H9 (cell line): ENCODE results near the gene GATA6. TPM values are rescaled to one million over a fixed set of nuclear protein-coding genes. Genes with fewer than 3 reads are reported as not detected.

Experiments
- DNase-seq: peaks from one replicate; pipeline ENCODE4 v3.0.0-alpha.2; 2017
- H2AFZ ChIP-seq: one replicate; pipeline ENCODE4 v1.6.1; 2013; ENCODE audit warnings: mild to moderate bottlenecking, low read length, control low read depth, moderate library complexity
- H2AK5ac ChIP-seq: 2 replicates; pipeline ENCODE4 v1.6.1; 2013; ENCODE audit warnings: low read length, control low read depth, mixed read lengths; ENCODE audit not compliant: insufficient read length
- H2BK120ac ChIP-seq: one replicate; pipeline ENCODE4 v1.6.1; 2013; ENCODE audit warnings: low read depth, mild to moderate bottlenecking, low read length, control low read depth, inconsistent platforms; ENCODE audit not compliant: poor library complexity, severe bottlenecking
- H2BK12ac ChIP-seq: 2 replicates; pipeline ENCODE4 v1.6.1; 2013; ENCODE audit warnings: low read length, control low read depth, mixed read lengths, low read depth; ENCODE audit not compliant: insufficient read length
- H2BK15ac ChIP-seq: 2 replicates; pipeline ENCODE4 v1.6.1; 2013; ENCODE audit warnings: low read depth, low read length, control low read depth
- H2BK20ac ChIP-seq: one replicate; pipeline ENCODE4 v1.6.1; 2013; ENCODE audit warnings: low read depth, mild to moderate bottlenecking, low read length, control low read depth, inconsistent platforms; ENCODE audit not compliant: poor library complexity, severe bottlenecking
- H2BK5ac ChIP-seq: 2 replicates; pipeline ENCODE4 v1.6.1; 2013; ENCODE audit warnings: low read length, control low read depth, mixed read lengths; ENCODE audit not compliant: insufficient read length
- H3K14ac ChIP-seq: 2 replicates; pipeline ENCODE4 v1.6.1; 2013; ENCODE audit warnings: low read length, control low read depth; ENCODE audit not compliant: insufficient read depth
- H3K18ac ChIP-seq: 2 replicates; pipeline ENCODE4 v1.6.1; 2013; ENCODE audit warnings: low read depth, mild to moderate bottlenecking, mixed read lengths, low read length, control low read depth; ENCODE audit not compliant: insufficient read length
- H3K23ac ChIP-seq: 2 replicates; pipeline ENCODE4 v1.6.1; 2013; ENCODE audit warnings: low read length, control low read depth, mixed read lengths, low read depth; ENCODE audit not compliant: insufficient read length
- H3K23me2 ChIP-seq: 2 replicates; pipeline ENCODE4 v1.6.1; 2013; ENCODE audit warnings: low read depth, mild to moderate bottlenecking, mixed read lengths, low read length, control low read depth; ENCODE audit not compliant: insufficient read length, poor library complexity, severe bottlenecking
- H3K27ac ChIP-seq: 2 replicates; pipeline ENCODE4 v1.5.1; 2013; ENCODE audit warnings: low read length, control low read depth, mixed read lengths, low read depth; ENCODE audit not compliant: insufficient read length
- H3K27me3 ChIP-seq: 2 replicates; pipeline ENCODE4 v1.6.1; 2013; ENCODE audit warnings: low read length, control low read depth, inconsistent platforms; ENCODE audit not compliant: insufficient read depth
- H3K4ac ChIP-seq: 2 replicates; pipeline ENCODE4 v1.6.1; 2013; ENCODE audit warnings: low read depth, mild to moderate bottlenecking, control low read depth, inconsistent platforms, low read length, moderate library complexity
- H3K4me1 ChIP-seq: 2 replicates; pipeline ENCODE4 v1.6.1; 2013; ENCODE audit warnings: low read length, control low read depth, inconsistent platforms; ENCODE audit not compliant: insufficient read depth
- H3K4me2 ChIP-seq: 2 replicates; pipeline ENCODE4 v1.6.1; 2013; ENCODE audit warnings: low read length, control low read depth, mixed read lengths; ENCODE audit not compliant: insufficient read length, insufficient read depth
- H3K56ac ChIP-seq: 2 replicates; pipeline ENCODE4 v1.6.1; 2013; ENCODE audit warnings: low read depth, mild to moderate bottlenecking, mixed read lengths, low read length, control low read depth; ENCODE audit not compliant: insufficient read length
- H3K79me1 ChIP-seq: 2 replicates; pipeline ENCODE4 v1.6.1; 2013; ENCODE audit warnings: low read depth, mild to moderate bottlenecking, moderate library complexity, low read length, control low read depth, inconsistent platforms; ENCODE audit not compliant: insufficient read depth, poor library complexity, severe bottlenecking
- H3K79me2 ChIP-seq: 2 replicates; pipeline ENCODE4 v1.6.1; 2013; ENCODE audit warnings: low read length, control low read depth, inconsistent platforms; ENCODE audit not compliant: insufficient read depth
- H3K9ac ChIP-seq: 2 replicates; pipeline ENCODE4 v1.6.1; 2013; ENCODE audit warnings: low read length, control low read depth, mixed read lengths; ENCODE audit not compliant: insufficient read length; ENCODE audit errors: extremely low read depth
- H3K9me3 ChIP-seq: one replicate; pipeline ENCODE4 v1.6.1; 2013; ENCODE audit warnings: low read depth, low read length, inconsistent platforms; ENCODE audit not compliant: control insufficient read depth
- H3T11ph ChIP-seq: one replicate; pipeline ENCODE4 v1.6.1; 2013; ENCODE audit warnings: mild to moderate bottlenecking, low read length, control low read depth, inconsistent platforms
- H4K20me1 ChIP-seq: one replicate; pipeline ENCODE4 v1.6.1; 2013; ENCODE audit not compliant: control insufficient read depth, insufficient read length, insufficient read depth
- H4K5ac ChIP-seq: 2 replicates; pipeline ENCODE4 v1.6.1; 2013; ENCODE audit warnings: low read depth, mild to moderate bottlenecking, mixed read lengths, low read length, control low read depth; ENCODE audit not compliant: insufficient read length
- H4K8ac ChIP-seq: replicated peaks from 2 replicates; pipeline ENCODE4 v1.6.1; 2013; ENCODE audit warnings: low read length, control low read depth, mixed read lengths, low read depth; ENCODE audit not compliant: insufficient read length
- H4K91ac ChIP-seq: 2 replicates; pipeline ENCODE4 v1.6.1; 2013; ENCODE audit warnings: low read depth, mild to moderate bottlenecking, moderate library complexity, mixed read lengths, low read length, control low read depth; ENCODE audit not compliant: insufficient read length
- H3K27ac Mint-ChIP-seq, 3 experiments: 2 replicates in 2 of 3; 3 replicates in 1 of 3; pipeline ENCODE4 v1.8.0; 2020 to 2021; ENCODE audit warnings: mixed read lengths in 3 of 3, mild to moderate bottlenecking in 1 of 3, moderate library complexity in 1 of 3
- H3K27me3 Mint-ChIP-seq: 2 replicates; pipeline ENCODE4 v1.8.0; 2021; ENCODE audit warnings: low read depth, mild to moderate bottlenecking, moderate library complexity, mixed read lengths
- H3K36me3 Mint-ChIP-seq, 3 experiments: 2 replicates in 2 of 3; 3 replicates in 1 of 3; pipeline ENCODE4 v1.8.0; 2020 to 2021; ENCODE audit warnings: low read depth in 3 of 3, mixed read lengths in 3 of 3; ENCODE audit not compliant: insufficient read depth in 1 of 3
- H3K4me1 Mint-ChIP-seq, 2 experiments: 2 replicates each; pipeline ENCODE4 v1.8.0; 2020; ENCODE audit warnings: mixed read lengths in 2 of 2
- H3K4me3 Mint-ChIP-seq, 2 experiments: 2 replicates in 1 of 2; 3 replicates in 1 of 2; pipeline ENCODE4 v1.8.0; 2020 to 2021; ENCODE audit warnings: mild to moderate bottlenecking in 2 of 2, mixed read lengths in 2 of 2, moderate library complexity in 1 of 2
- H3K9me3 Mint-ChIP-seq, 2 experiments: 2 replicates in 1 of 2; 3 replicates in 1 of 2; pipeline ENCODE4 v1.8.0; 2020; ENCODE audit warnings: mild to moderate bottlenecking in 2 of 2, mixed read lengths in 2 of 2, moderate library complexity in 1 of 2
- WGBS: extraction: QIAGEN DNeasy Blood & Tissue Kit; methylation state at CpG from one replicate; pipeline ENCODE4 v1.1.7; 2013; ENCODE audit warnings: missing lambda C conversion rate, low lambda C conversion rate, mixed read lengths; ENCODE audit not compliant: insufficient read length; ENCODE audit errors: extremely low coverage; 5-methylcytosine and 5-hydroxymethylcytosine counted together
- total RNA-seq: library from RNA; stranded (reverse); gene quantifications from 2 replicates; pipeline ENCODE4 v1.2.1, GENCODE V29; 2021
- TF ChIP-seq, protein P1 (sequence below): fragments of 200-600 bp; sonication (generic); conservative IDR thresholded peaks from 3 replicates; pipeline ENCODE4 v1.8.0; 2021; ENCODE audit warnings: antibody characterized with exemption, mild to moderate bottlenecking

Gene GATA6
- total RNA-seq, 1 experiment from 2014 or later, result not detected

- Histone ChIP-seq H2AK5ac (no peak overlapping the region), H3K4ac (no peak overlapping the region), H4K8ac (no peak overlapping the region), H3K9me3 (no peaks in the 10 kb centered on the region), H3T11ph (no peak overlapping the region), H3K79me1 (no peaks in the 10 kb centered on the region), H3K27me3 (no peaks in the 10 kb centered on the region), H4K20me1 (no peaks in the 10 kb centered on the region), H2BK5ac (no peak overlapping the region), H3K23me2 (no peaks in the 10 kb centered on the region), H3K56ac (no peak overlapping the region), H2AFZ (no peak overlapping the region), H3K9ac (no peak overlapping the region), H3K27ac (no peak overlapping the region), H3K79me2 (no peaks in the 10 kb centered on the region), H3K23ac (no peak overlapping the region), H3K14ac (no peak overlapping the region), H3K4me1 (no peaks in the 10 kb centered on the region), H4K5ac (no peak overlapping the region), H2BK20ac (no peak overlapping the region), H3K18ac (no peak overlapping the region), H2BK15ac (no peak overlapping the region), H2BK120ac (no peak overlapping the region), H3K4me2 (no peak overlapping the region), H4K91ac (no peak overlapping the region), H2BK12ac (no peak overlapping the region)
- no CpG with 5 or more reads among the region's 6 CpGs for WGBS
- Mint-ChIP-seq H3K36me3 (no peaks in the 10 kb centered on the region), H3K9me3 (no peaks in the 10 kb centered on the region), H3K27me3 (peaks cover 38% of the 10 kb centered on the region), H3K27ac (no peak overlapping the region), H3K4me1 (no peaks in the 10 kb centered on the region), H3K4me3 (no peak overlapping the region)
- DNase-seq, result no peak
- TF ChIP-seq, protein P1, sequence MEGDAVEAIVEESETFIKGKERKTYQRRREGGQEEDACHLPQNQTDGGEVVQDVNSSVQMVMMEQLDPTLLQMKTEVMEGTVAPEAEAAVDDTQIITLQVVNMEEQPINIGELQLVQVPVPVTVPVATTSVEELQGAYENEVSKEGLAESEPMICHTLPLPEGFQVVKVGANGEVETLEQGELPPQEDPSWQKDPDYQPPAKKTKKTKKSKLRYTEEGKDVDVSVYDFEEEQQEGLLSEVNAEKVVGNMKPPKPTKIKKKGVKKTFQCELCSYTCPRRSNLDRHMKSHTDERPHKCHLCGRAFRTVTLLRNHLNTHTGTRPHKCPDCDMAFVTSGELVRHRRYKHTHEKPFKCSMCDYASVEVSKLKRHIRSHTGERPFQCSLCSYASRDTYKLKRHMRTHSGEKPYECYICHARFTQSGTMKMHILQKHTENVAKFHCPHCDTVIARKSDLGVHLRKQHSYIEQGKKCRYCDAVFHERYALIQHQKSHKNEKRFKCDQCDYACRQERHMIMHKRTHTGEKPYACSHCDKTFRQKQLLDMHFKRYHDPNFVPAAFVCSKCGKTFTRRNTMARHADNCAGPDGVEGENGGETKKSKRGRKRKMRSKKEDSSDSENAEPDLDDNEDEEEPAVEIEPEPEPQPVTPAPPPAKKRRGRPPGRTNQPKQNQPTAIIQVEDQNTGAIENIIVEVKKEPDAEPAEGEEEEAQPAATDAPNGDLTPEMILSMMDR, result no peak
Observed at GRCh38 chr18:22186484-22186971, 17.1 kb downstream of the GATA6 start.
